HEK293 (cell line): Measurements from ENCODE around the gene TRMU.

Experiments used
- CTCF ChIA-PET: fragments of 350-600 bp; formaldehyde crosslinking; extraction: SDS; loops from one replicate; lab custom pipeline; 2021; ENCODE audit warnings: antibody characterized with exemption; lab: Yijun Ruan, JAX
- POLR2A ChIA-PET: fragments of 300-600 bp; formaldehyde crosslinking; extraction: SDS; loops from one replicate; lab custom pipeline; 2020; ENCODE audit warnings: antibody characterized with exemption, inconsistent platforms; lab: Yijun Ruan, JAX
- H3K27ac ChIP-seq: fragments of 200-500 bp; sonication (Bioruptor generic); 2 replicates; pipeline ENCODE4 v1.5.1; 2014; ENCODE audit warnings: low read depth, low read length, control low read depth, inconsistent platforms; ENCODE audit errors: extremely low read depth
- H3K36me3 ChIP-seq, 2 experiments: fragments of 200-500 bp in 1 of 2; sonication (Bioruptor generic) in 1 of 2; 1 replicate in 1 of 2; 2 replicates in 1 of 2; pipeline ENCODE4 v1.5.1; 2014 to 2017; ENCODE audit warnings: inconsistent platforms in 2 of 2, low read length in 2 of 2; ENCODE audit not compliant: control insufficient read depth in 2 of 2, insufficient read depth in 1 of 2
- H3K4me1 ChIP-seq: fragments of 200-500 bp; sonication (Bioruptor generic); 2 replicates; pipeline ENCODE4 v1.5.1; 2014; ENCODE audit warnings: mild to moderate bottlenecking, low read length, inconsistent platforms; ENCODE audit not compliant: control insufficient read depth, insufficient read depth
- H3K4me3 ChIP-seq: 2 replicates; pipeline ENCODE4 v1.5.1; 2011; ENCODE audit warnings: low read depth, mild to moderate bottlenecking, control low read depth, low read length, moderate library complexity
- H3K9me3 ChIP-seq: fragments of 200-500 bp; sonication (Bioruptor generic); 2 replicates; pipeline ENCODE4 v1.5.1; 2014; ENCODE audit warnings: low read depth, low read length, inconsistent platforms; ENCODE audit not compliant: control insufficient read depth, insufficient read depth
- ELK4 ChIP-seq: IDR thresholded peaks from 2 replicates; pipeline ENCODE4 v1.6.1; 2011; ENCODE audit warnings: mild to moderate bottlenecking, low read depth, low read length, borderline replicate concordance
- GLIS2 ChIP-seq: fragments of 450-650 bp; formaldehyde crosslinking; IDR thresholded peaks from 2 replicates; pipeline ENCODE4 v1.5.1; 2016; ENCODE audit warnings: missing biosample characterization, missing genetic modification characterization
- KLF9 ChIP-seq: fragments of 450-650 bp; formaldehyde crosslinking; IDR thresholded peaks from 2 replicates; pipeline ENCODE4 v1.5.1; 2016; ENCODE audit warnings: missing biosample characterization, missing genetic modification characterization, low read depth
- REPIN1 ChIP-seq: fragments of 450-650 bp; formaldehyde crosslinking; IDR thresholded peaks from 2 replicates; pipeline ENCODE4 v1.5.1; 2017; ENCODE audit warnings: missing biosample characterization, missing genetic modification characterization, low read depth
- SCRT1 ChIP-seq: fragments of 450-650 bp; formaldehyde crosslinking; IDR thresholded peaks from 2 replicates; pipeline ENCODE4 v1.5.1; 2016; ENCODE audit warnings: missing biosample characterization, missing genetic modification characterization, borderline replicate concordance
- SETDB1 ChIP-seq: IDR thresholded peaks from one replicate; pipeline ENCODE4 v1.6.1; 2017; ENCODE audit warnings: mild to moderate bottlenecking, low read length, moderate library complexity, mixed read lengths; ENCODE audit not compliant: insufficient read length
- YY1 ChIP-seq: fragments of 450-650 bp; formaldehyde crosslinking; IDR thresholded peaks from 2 replicates; pipeline ENCODE4 v1.5.1; 2018; ENCODE audit warnings: missing biosample characterization, missing genetic modification characterization
- ZBTB17 ChIP-seq: fragments of 450-650 bp; formaldehyde crosslinking; IDR thresholded peaks from 2 replicates; pipeline ENCODE4 v1.5.1; 2016; ENCODE audit warnings: missing biosample characterization, missing genetic modification characterization
- ZFHX2 ChIP-seq: fragments of 450-650 bp; formaldehyde crosslinking; conservative IDR thresholded peaks from 2 replicates; pipeline ENCODE4 v1.5.1; 2016; ENCODE audit warnings: missing biosample characterization, missing genetic modification characterization
- ZNF146 ChIP-seq: fragments of 450-650 bp; formaldehyde crosslinking; IDR thresholded peaks from 2 replicates; pipeline ENCODE4 v1.5.1; 2016; ENCODE audit warnings: missing biosample characterization, missing genetic modification characterization
- ZNF184 ChIP-seq: fragments of 450-650 bp; IDR thresholded peaks from 2 replicates; pipeline ENCODE4 v1.5.1; 2018; ENCODE audit warnings: missing biosample characterization, mild to moderate bottlenecking, missing genetic modification characterization
- ZNF19 ChIP-seq: fragments of 450-650 bp; formaldehyde crosslinking; IDR thresholded peaks from 2 replicates; pipeline ENCODE4; 2016; ENCODE audit warnings: missing biosample characterization, missing genetic modification characterization, low read depth
- ZNF214 ChIP-seq: fragments of 450-650 bp; formaldehyde crosslinking; IDR thresholded peaks from 2 replicates; pipeline ENCODE4 v1.5.1; 2017; ENCODE audit warnings: missing biosample characterization, mild to moderate bottlenecking, missing genetic modification characterization, borderline replicate concordance
- ZNF292 ChIP-seq: fragments of 450-650 bp; formaldehyde crosslinking; IDR thresholded peaks from 2 replicates; pipeline ENCODE4 v1.5.1; 2016; ENCODE audit warnings: low read depth, missing biosample characterization, missing genetic modification characterization, borderline replicate concordance
- ZNF362 ChIP-seq: fragments of 450-650 bp; formaldehyde crosslinking; IDR thresholded peaks from 2 replicates; pipeline ENCODE4 v1.5.1; 2016; ENCODE audit warnings: missing biosample characterization, missing genetic modification characterization
- ZNF394 ChIP-seq: fragments of 450-650 bp; formaldehyde crosslinking; IDR thresholded peaks from 2 replicates; pipeline ENCODE4 v1.5.1; 2016; ENCODE audit warnings: missing biosample characterization, missing genetic modification characterization, mild to moderate bottlenecking, moderate library complexity, borderline replicate concordance
- ZNF514 ChIP-seq: fragments of 450-650 bp; formaldehyde crosslinking; IDR thresholded peaks from 2 replicates; pipeline ENCODE4 v1.5.1; 2016; ENCODE audit warnings: missing biosample characterization, missing genetic modification characterization
- ZNF518A ChIP-seq: fragments of 450-650 bp; formaldehyde crosslinking; conservative IDR thresholded peaks from 2 replicates; pipeline ENCODE4 v1.5.1; 2016; ENCODE audit warnings: low read depth, missing biosample characterization, missing genetic modification characterization
- ZNF529 ChIP-seq: fragments of 450-650 bp; formaldehyde crosslinking; IDR thresholded peaks from 2 replicates; pipeline ENCODE4 v1.5.1; 2017; ENCODE audit warnings: missing genetic modification characterization, missing biosample characterization; ENCODE audit not compliant: insufficient replicate concordance
- ZNF585B ChIP-seq: fragments of 450-650 bp; formaldehyde crosslinking; IDR thresholded peaks from 2 replicates; pipeline ENCODE4 v1.5.1; 2016; ENCODE audit warnings: missing biosample characterization, missing genetic modification characterization
- ZNF692 ChIP-seq: fragments of 450-650 bp; formaldehyde crosslinking; IDR thresholded peaks from 2 replicates; pipeline ENCODE4 v1.5.1; 2016; ENCODE audit warnings: missing biosample characterization, missing genetic modification characterization
- ZNF837 ChIP-seq: fragments of 450-650 bp; formaldehyde crosslinking; IDR thresholded peaks from 2 replicates; pipeline ENCODE4 v1.5.1; 2016; ENCODE audit warnings: missing biosample characterization, missing genetic modification characterization
- ZSCAN5A ChIP-seq: fragments of 450-650 bp; formaldehyde crosslinking; IDR thresholded peaks from 2 replicates; pipeline ENCODE4 v1.5.1; 2016; ENCODE audit warnings: missing biosample characterization, missing genetic modification characterization

TRMU gene

GRCh38 chr22:46381142-46381541, 45.6 kb downstream of the TRMU start:
- Histone ChIP-seq H3K9me3 (no peaks in the 10 kb centered on the region), H3K36me3 (peaks cover 9 to 23% of the 10 kb centered on the region in 2 experiments; a peak in 2 of 3 replicates), H3K4me3 (no peak overlapping the region), H3K4me1 (no peaks in the 10 kb centered on the region), H3K27ac (no peak overlapping the region)
- TF ChIP-seq SCRT1 (tag by site-specific recombination) (no peak), ZNF585B (no peak), ZNF394 (peak; percentile 61; the same call in 1 of the 2 replicates), ZNF514 (tag by site-specific recombination) (no peak), ZNF292 (tag by site-specific recombination) (no peak), ZNF837 (tag by site-specific recombination) (no peak), ZNF692 (no peak), ZBTB17 (tag by site-specific recombination) (peak; percentile 87)
- POLR2A ChIA-PET, result no interaction called here
- CTCF ChIA-PET, result interaction anchor here (1.0 to 1.8 kb wide), 3 partner anchors 13 to 375 kb away, joined by 4 to 5 read pairs (median 4); no protein-coding TSS in a partner anchor

- no peak for TF ChIP-seq ZNF19 (tag by site-specific recombination)
- no peak for TF ChIP-seq ZNF214 (tag by site-specific recombination)
- TF ChIP-seq SETDB1, result no peak
- no peak for TF ChIP-seq KLF9
- TF ChIP-seq ZNF394, result no peak
- no peak for TF ChIP-seq YY1 (tag by site-specific recombination)
- no peak for TF ChIP-seq REPIN1 (tag by site-specific recombination)
- TF ChIP-seq GLIS2 (tag by site-specific recombination), result no peak
- no peak for TF ChIP-seq ZNF146 (tag by site-specific recombination)
- TF ChIP-seq ZNF184 (tag by site-specific recombination), result no peak
- TF ChIP-seq ZSCAN5A (tag by site-specific recombination), result no peak
- no peak for TF ChIP-seq ZNF518A (tag by site-specific recombination)
- no peak for TF ChIP-seq ZNF529 (tag by site-specific recombination)
- no peak for TF ChIP-seq ZFHX2 (tag by site-specific recombination)
- no peak for TF ChIP-seq ELK4
- TF ChIP-seq ZNF362 (tag by site-specific recombination), result no peak
- TF ChIP-seq, all 188 proteins: peak for 0
- Histone ChIP-seq H3K27ac (no peak overlapping the region), H3K4me1 (no peaks in the 10 kb centered on the region), H3K9me3 (no peaks in the 10 kb centered on the region), H3K4me3 (no peak overlapping the region), H3K36me3 (peaks cover 3 to 18% of the 10 kb centered on the region in 2 experiments; a peak in 2 of 3 replicates)
- ChIA-PET CTCF (interaction anchor here (1.0 to 1.8 kb wide), 3 partner anchors 14 to 375 kb away, joined by 4 to 5 read pairs (median 4); no protein-coding TSS in a partner anchor), POLR2A (no interaction called here)
Measured at GRCh38 chr22:46381731-46382130, 46.2 kb downstream of the TRMU start.
